Stimulated activated CD8-positive, alpha-beta memory T cell treated with anti-CD3 and anti-CD28 coated beads, Interleukin-12 subunit alpha, Interleukin-12 subunit beta, amount 100 ng/mL, for 24 hours (primary cell): ENCODE results near the gene HTRA3.

ENCODE experiments used
- DNase-seq: peaks from one replicate; pipeline ENCODE4 v3.0.0-alpha.2; 2020; ENCODE audit errors: extremely low read depth

The HTRA3 gene

GRCh38 chr4:8355864-8356565 lies 86.5 kb downstream of the HTRA3 start:
- no peak for DNase-seq
